Endothelial cell of umbilical vein (primary cell): ENCODE data around the gene IGSF3.
"Not testable (repeated sequence)": the region's sequence is repeated elsewhere in the genome, so short reads cannot be mapped to it uniquely, and the experiment has no call there.

Experiments
- EZH2 ChIP-seq: IDR thresholded peaks from 2 replicates; pipeline ENCODE4 v1.6.1; 2012; ENCODE audit warnings: borderline replicate concordance, low read depth, mild to moderate bottlenecking, moderate library complexity, low read length, inconsistent platforms; ENCODE audit not compliant: severe bottlenecking
- MYC ChIP-seq: IDR thresholded peaks from one replicate; pipeline ENCODE4 v1.6.1; 2011; ENCODE audit warnings: mild to moderate bottlenecking, low read depth, low read length
- POLR2A ChIP-seq: IDR thresholded peaks from 2 replicates; pipeline ENCODE4 v1.6.1; 2012; ENCODE audit warnings: low read depth, mild to moderate bottlenecking, control low read depth, low read length
- TF ChIP-seq, protein P1 (sequence below), 2 donors: IDR thresholded peaks; 1 replicate in 1 of 2; 2 replicates in 1 of 2; pipeline ENCODE4 v1.5.1; 2011; ENCODE audit warnings: low read length in 2 of 2, mild to moderate bottlenecking in 2 of 2, moderate library complexity in 2 of 2, control low read depth in 1 of 2, inconsistent platforms in 1 of 2, low read depth in 1 of 2; ENCODE audit not compliant: insufficient read depth in 1 of 2; ENCODE audit errors: extremely low read depth in 1 of 2

- not testable (repeated sequence) for TF ChIP-seq POLR2A, EZH2, MYC
- TF ChIP-seq, protein P1, sequence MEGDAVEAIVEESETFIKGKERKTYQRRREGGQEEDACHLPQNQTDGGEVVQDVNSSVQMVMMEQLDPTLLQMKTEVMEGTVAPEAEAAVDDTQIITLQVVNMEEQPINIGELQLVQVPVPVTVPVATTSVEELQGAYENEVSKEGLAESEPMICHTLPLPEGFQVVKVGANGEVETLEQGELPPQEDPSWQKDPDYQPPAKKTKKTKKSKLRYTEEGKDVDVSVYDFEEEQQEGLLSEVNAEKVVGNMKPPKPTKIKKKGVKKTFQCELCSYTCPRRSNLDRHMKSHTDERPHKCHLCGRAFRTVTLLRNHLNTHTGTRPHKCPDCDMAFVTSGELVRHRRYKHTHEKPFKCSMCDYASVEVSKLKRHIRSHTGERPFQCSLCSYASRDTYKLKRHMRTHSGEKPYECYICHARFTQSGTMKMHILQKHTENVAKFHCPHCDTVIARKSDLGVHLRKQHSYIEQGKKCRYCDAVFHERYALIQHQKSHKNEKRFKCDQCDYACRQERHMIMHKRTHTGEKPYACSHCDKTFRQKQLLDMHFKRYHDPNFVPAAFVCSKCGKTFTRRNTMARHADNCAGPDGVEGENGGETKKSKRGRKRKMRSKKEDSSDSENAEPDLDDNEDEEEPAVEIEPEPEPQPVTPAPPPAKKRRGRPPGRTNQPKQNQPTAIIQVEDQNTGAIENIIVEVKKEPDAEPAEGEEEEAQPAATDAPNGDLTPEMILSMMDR (IDR thresholded peaks at IDR 0.05; ENCODE audit: extremely low read depth in 1 of 2, insufficient read depth in 1 of 2, low read depth in 1 of 2, low read length in 2 of 2), result not testable (repeated sequence)
These were observed 47.1 kb downstream of the IGSF3 start for GRCh38 chr1:116620392-116620791.
